ENCODE measurements around the gene BTN3A1.
"Not testable (repeated sequence)": the region's sequence is repeated elsewhere in the genome, so short reads cannot be mapped to it uniquely, and the experiment has no call there.

The BTN3A1 gene

DNA sequence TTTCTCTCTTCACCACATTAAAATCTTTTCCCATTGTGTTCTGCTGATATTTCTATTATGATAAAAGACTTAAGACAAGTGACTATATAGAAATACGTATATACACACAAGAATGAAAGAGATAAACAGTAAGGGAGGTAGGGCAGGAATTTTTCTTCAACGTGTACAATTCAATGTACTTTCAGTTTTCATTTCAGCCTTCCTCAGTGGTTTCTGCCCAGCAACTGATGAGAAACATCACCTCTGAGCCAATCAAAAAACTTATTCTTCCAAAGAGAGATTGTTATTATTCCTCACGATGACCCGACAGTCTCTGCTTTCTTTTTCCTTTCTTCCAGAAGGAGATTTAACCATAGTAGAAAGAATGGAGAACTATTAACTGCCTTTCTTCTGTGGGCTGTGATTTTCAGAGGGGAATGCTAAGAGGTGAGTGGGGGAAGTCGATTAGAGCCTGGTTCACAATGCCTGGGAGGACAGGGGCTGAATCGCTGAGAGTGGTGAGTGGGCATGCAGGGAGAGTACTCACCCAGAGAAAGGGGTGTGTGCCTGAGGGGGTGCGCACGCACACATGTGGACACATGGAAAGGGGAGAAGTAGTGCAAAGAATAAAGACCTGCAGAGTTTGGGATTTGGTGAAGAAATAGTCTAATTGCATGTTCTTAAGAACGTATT, at the start of gene BTN3A1:
Gene BTN3A1, plus strand, starts transcription at position 289 of the 672 bp plus-strand sequence. CDS start 3,289 bp downstream, outside the sequence.
- in situ Hi-C loops (cut with MboI; ENCODE audit: low pct_unique_long_range_greater_than_20kb, low sequenced_read_pairs, unreplicated experiment): no loop called here
- DNase-seq (ENCODE audit: low spot score): peak; percentile 60
- TF ChIP-seq CTCF (IDR thresholded peaks at IDR 0.05; ENCODE audit: extremely low read depth, insufficient read depth, missing control alignments): no peak

DNA sequence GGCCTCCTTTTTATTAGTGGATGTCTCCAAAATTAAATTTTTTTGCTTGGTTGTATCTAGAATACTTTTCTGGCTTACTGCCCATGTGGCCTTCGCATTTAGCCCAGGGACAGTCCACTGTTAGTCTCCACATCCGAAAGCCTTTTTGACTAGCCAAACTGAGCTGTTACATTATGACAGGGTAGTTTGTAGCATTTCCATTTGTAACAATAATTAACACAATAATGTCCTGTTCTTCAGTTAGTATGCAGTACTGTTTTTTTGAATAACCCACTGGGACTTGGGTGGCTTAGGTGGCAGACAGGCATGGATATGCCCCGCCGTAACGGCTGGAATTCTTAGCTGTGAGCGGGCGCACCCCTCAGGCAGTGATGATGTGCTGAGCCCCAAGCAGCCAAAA, 49.8 kb upstream of the BTN3A1 start:
- no peak for DNase-seq (ENCODE audit: low spot score)
- TF ChIP-seq CTCF (IDR thresholded peaks at IDR 0.05; ENCODE audit: extremely low read depth, insufficient read depth, missing control alignments): no peak
- in situ Hi-C loops (cut with MboI; ENCODE audit: low pct_unique_long_range_greater_than_20kb, low sequenced_read_pairs, unreplicated experiment): no loop called here

- no peak for TF ChIP-seq CTCF (IDR thresholded peaks at IDR 0.05; ENCODE audit: extremely low read depth, insufficient read depth, missing control alignments)
- DNase-seq (ENCODE audit: low spot score): no peak
- in situ Hi-C loops (cut with MboI; ENCODE audit: low pct_unique_long_range_greater_than_20kb, low sequenced_read_pairs, unreplicated experiment): no loop called here
Measured at GRCh38 chr6:26354162-26354561, 47.9 kb upstream of the BTN3A1 start.

DNA sequence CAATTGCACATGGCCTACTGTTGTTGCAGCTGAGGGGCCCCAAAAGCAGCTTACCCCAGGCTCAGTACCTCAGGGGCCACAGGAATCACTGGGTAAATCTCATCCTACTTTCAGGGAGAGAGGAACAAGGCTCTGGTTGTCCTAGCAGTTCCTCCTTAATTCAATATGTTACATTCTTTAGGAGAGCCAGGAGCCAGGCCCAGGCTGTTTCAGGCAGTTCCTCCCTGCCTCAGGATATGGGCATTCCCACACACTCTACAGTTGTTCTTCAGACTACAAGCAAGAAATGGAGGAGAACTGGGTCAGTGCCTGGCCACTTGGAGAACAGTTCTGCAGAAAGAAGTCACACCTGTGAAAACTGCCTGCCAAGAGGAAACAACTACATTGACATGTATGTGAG, 46.7 kb upstream of the BTN3A1 start:
- no peak for DNase-seq (ENCODE audit: low spot score)
- TF ChIP-seq CTCF (IDR thresholded peaks at IDR 0.05; ENCODE audit: extremely low read depth, insufficient read depth, missing control alignments): no peak
- in situ Hi-C loops (cut with MboI; ENCODE audit: low pct_unique_long_range_greater_than_20kb, low sequenced_read_pairs, unreplicated experiment): no loop called here

DNA sequence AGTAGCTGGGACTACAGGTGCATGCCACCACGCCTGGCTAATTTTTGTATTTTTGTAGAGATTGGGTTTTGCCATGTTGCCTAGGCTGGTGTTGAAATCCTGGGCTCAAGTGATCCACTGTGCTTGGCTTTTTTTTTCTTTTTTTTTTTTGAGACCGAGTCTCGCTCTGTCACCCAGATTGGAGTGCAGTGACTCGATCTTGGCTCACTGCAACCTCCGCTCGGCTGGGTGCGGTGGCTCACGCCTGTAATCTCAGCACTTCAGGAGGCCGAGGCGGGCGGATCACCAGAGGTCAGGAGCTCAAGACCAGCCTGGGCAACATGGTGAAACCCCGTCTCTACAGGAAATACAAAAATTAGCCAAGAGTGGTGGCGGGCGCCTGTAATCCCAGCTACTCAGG, 44.5 kb upstream of the BTN3A1 start:
- in situ Hi-C loops (cut with MboI; ENCODE audit: low pct_unique_long_range_greater_than_20kb, low sequenced_read_pairs, unreplicated experiment); DNase-seq (ENCODE audit: low spot score): not testable (repeated sequence)

- peak; percentile 66 for DNase-seq (ENCODE audit: low spot score)
- in situ Hi-C loops (cut with MboI; ENCODE audit: low pct_unique_long_range_greater_than_20kb, low sequenced_read_pairs, unreplicated experiment): no loop called here
- TF ChIP-seq CTCF (IDR thresholded peaks at IDR 0.05; ENCODE audit: extremely low read depth, insufficient read depth, missing control alignments): no peak
Measured at GRCh38 chr6:26358511-26358981, 43.5 kb upstream of the BTN3A1 start.

DNA sequence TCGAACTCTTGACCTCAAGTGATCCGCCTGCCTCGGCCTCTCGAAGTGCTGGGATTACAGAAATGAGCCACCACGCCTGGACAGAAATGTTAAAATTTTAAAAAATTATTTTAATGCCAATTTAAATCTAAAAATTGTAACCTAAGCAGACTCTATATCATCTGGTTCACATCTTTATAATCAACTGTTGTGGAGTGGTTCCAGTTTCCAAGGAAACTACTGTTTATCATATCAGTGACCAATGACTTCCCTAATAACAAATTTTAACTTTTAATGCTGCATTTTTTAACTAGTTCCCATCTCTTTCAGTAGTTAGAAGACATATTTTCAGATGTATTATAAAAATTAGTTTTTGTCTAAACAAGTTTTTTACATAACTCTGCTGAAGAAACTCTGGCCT, 42.3 kb upstream of the BTN3A1 start:
- no peak for TF ChIP-seq CTCF (IDR thresholded peaks at IDR 0.05; ENCODE audit: extremely low read depth, insufficient read depth, missing control alignments)
- no peak for DNase-seq (ENCODE audit: low spot score)
- in situ Hi-C loops (cut with MboI; ENCODE audit: low pct_unique_long_range_greater_than_20kb, low sequenced_read_pairs, unreplicated experiment): no loop called here

Data from GM13977 (cell line).